ENCODE data around the gene EMC1. TPM values are rescaled to one million over a fixed set of nuclear protein-coding genes. Genes with fewer than 3 reads are reported as not detected.
"Not testable (repeated sequence)": the region's sequence is repeated elsewhere in the genome, so short reads cannot be mapped to it uniquely, and the experiment has no call there.

The EMC1 gene
- polyA plus RNA-seq, 1 of the 3 experiments (the other 2 are of a cell fraction): 87.6 TPM

- ChIA-PET CTCF (interaction anchor here (0.6 kb wide), 1 partner anchor 37 kb away, joined by 4 read pairs; the partner anchor contains the start of gene MRTO4), POLR2A (no interaction called here)
- Histone ChIP-seq H3K4me3 (ENCODE audit: low read depth in 2 of 2, low read length in 1 of 2) (no peak overlapping the region), H3K9ac (no peak overlapping the region), H3K36me3 (replicated peaks in 1 of 2; ENCODE audit: control insufficient read depth in 1 of 2, insufficient read depth in 2 of 2, low read length in 1 of 2) (peaks cover 0 to 33% of the 10 kb centered on the region in 2 experiments), H3K27ac (ENCODE audit: low read depth in 2 of 2, low read length in 1 of 2) (no peak overlapping the region), H3K4me2 (no peak overlapping the region), H2AFZ (ENCODE audit: low read depth) (no peak overlapping the region), H3K9me3 (peaks cover 13% of the 10 kb centered on the region; the same call in 1 of the 2 replicates), H3K27me3 (ENCODE audit: insufficient read depth) (no peaks in the 10 kb centered on the region; the same call in 1 of the 2 replicates), H3K79me2 (ENCODE audit: insufficient read depth) (no peaks in the 10 kb centered on the region), H3F3A (replicated peaks; ENCODE audit: insufficient read depth) (no peaks in the 10 kb centered on the region), H3K9me2 (no peaks in the 10 kb centered on the region), H3K4me1 (ENCODE audit: control insufficient read depth in 1 of 2, insufficient read depth in 2 of 2, low read depth in 1 of 2, low read length in 1 of 2) (no peaks in the 10 kb centered on the region), H4K20me1 (ENCODE audit: insufficient read depth) (no peaks in the 10 kb centered on the region)
- TF ChIP-seq MXI1 (IDR thresholded peaks at IDR 0.05; ENCODE audit: low read depth, low read length) (no peak), POLR2AphosphoS5 (IDR thresholded peaks at IDR 0.05; ENCODE audit: low read depth, low read length) (no peak), REST (IDR thresholded peaks at IDR 0.05; ENCODE audit: low read depth, low read length) (no peak), RXRA (IDR thresholded peaks at IDR 0.05; ENCODE audit: borderline replicate concordance, low read depth) (no peak), ZBTB33 (IDR thresholded peaks at IDR 0.05; ENCODE audit: borderline replicate concordance, low read depth) (no peak), PBX3 (IDR thresholded peaks at IDR 0.05) (no peak), RCOR1 (IDR thresholded peaks at IDR 0.05; ENCODE audit: low read length) (no peak), TEAD4 (IDR thresholded peaks at IDR 0.05; ENCODE audit: borderline replicate concordance, insufficient read depth) (no peak), RFX5 (IDR thresholded peaks at IDR 0.05; ENCODE audit: low read length) (no peak), RAD21 (IDR thresholded peaks at IDR 0.05; ENCODE audit: low read length) (no peak), FOSL2 (IDR thresholded peaks at IDR 0.05; ENCODE audit: borderline replicate concordance, low read depth) (no peak), TCF12 (IDR thresholded peaks at IDR 0.05) (no peak), YY1 (IDR thresholded peaks at IDR 0.05; ENCODE audit: low read depth) (no peak), ELF1 (IDR thresholded peaks at IDR 0.05) (no peak)
- DNase-seq: no peak
- WGBS (ENCODE audit: low lambda C conversion rate): 93% methylated on average over 2 of the region's 2 CpGs
Measured at GRCh38 chr1:19289244-19289643, 37.9 kb upstream of the EMC1 start.

GRCh38 chr1:19288324-19289241, 37.3 kb upstream of the EMC1 start, which contains the start of gene AKR7A3:
Gene AKR7A3, minus strand, starts transcription at chr1:19288770. Its CDS starts 61 bp downstream, at chr1:19288709.
- H3K9me2 ChIP-seq; H2AFZ ChIP-seq (ENCODE audit: low read depth); H3F3A ChIP-seq (replicated peaks; ENCODE audit: insufficient read depth); H4K20me1 ChIP-seq (ENCODE audit: insufficient read depth); H3K4me3 ChIP-seq (ENCODE audit: low read depth in 2 of 2, low read length in 1 of 2); H3K79me2 ChIP-seq (ENCODE audit: insufficient read depth); H3K27ac ChIP-seq (ENCODE audit: low read depth in 2 of 2, low read length in 1 of 2); DNase-seq; H3K4me2 ChIP-seq; POLR2A ChIA-PET; H3K9ac ChIP-seq; H3K4me1 ChIP-seq (ENCODE audit: control insufficient read depth in 1 of 2, insufficient read depth in 2 of 2, low read depth in 1 of 2, low read length in 1 of 2); H3K27me3 ChIP-seq (ENCODE audit: insufficient read depth); H3K9me3 ChIP-seq: not testable (repeated sequence)
- 79% methylated on average over 29 of the region's 82 CpGs for WGBS (ENCODE audit: low lambda C conversion rate)
- CTCF ChIA-PET: interaction anchor here (0.6 kb wide), 1 partner anchor 36 kb away, joined by 4 read pairs; the partner anchor contains the start of gene MRTO4
- H3K36me3 ChIP-seq (replicated peaks in 1 of 2; ENCODE audit: control insufficient read depth in 1 of 2, insufficient read depth in 2 of 2, low read length in 1 of 2): peaks cover 0 to 32% of the 10 kb centered on the region in 2 experiments

Measured in SK-N-SH (cell line).